Adrenal gland (tissue), 5 donors: Measurements from ENCODE around the gene NPFF.

ENCODE experiments used
- POLR2A ChIP-seq, 2 donors: fragments of 450-650 bp; IDR thresholded peaks; one replicate each; pipeline ENCODE4 v1.6.1; 2017; ENCODE audit warnings: antibody characterized with exemption in 2 of 2, mild to moderate bottlenecking in 2 of 2, moderate library complexity in 1 of 2
- TF ChIP-seq, protein P1 (sequence below), 6 experiments: fragments of 450-650 bp in 4 of 6; fragments of 200-600 bp in 2 of 6; sonication (generic) in 1 of 6; IDR thresholded peaks; 1 replicate in 5 of 6; 2 replicates in 1 of 6; pipeline versions ENCODE4 v1.5.1 to v1.8.0; 2016 to 2021; ENCODE audit warnings: antibody characterized with exemption in 6 of 6, mild to moderate bottlenecking in 2 of 6, moderate library complexity in 1 of 6
- donor health status: DM: no; HTN: no; CAD: no.

DNA sequence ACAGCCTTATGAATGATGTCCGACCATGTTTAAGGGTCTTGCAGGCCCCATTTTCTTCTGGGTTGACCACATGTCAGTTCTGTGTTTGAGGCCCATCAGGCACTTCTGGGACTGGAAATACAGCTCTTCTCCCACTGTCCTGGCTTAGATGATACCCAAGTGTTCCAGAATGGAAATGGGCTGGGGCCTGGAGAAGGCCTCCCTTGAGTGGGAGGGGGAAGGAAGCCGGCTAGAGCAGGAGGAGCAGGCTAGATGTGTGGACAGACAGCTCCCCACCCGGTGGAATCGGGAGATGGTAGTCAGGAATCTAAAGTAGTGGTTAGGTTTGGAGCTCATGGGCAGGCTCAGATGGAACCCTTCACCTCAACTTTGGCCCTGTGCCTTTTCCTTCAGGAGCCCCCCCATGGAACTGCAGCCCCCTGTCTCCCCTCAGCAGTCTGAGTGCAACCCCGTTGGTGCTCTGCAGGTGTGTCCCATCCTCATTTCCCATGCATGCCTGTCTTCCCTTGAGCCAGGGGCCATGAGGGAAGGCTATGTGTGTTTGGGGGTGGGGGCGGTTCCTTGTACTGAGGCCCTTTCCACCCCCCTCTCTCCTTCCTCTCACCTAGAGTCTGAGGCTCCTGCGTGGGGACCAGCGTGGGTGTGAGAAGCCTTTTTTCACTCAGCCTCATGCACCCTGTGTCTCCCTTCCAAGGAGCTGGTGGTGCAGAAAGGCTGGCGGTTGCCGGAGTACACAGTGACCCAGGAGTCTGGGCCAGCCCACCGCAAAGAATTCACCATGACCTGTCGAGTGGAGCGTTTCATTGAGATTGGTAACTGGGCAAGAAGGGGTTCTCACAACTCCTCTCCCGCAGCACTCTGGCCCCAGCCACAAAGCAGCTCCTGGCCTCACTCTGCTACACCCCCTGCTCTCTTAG, 3.0 kb downstream of the NPFF start:
- TF ChIP-seq, protein P1, sequence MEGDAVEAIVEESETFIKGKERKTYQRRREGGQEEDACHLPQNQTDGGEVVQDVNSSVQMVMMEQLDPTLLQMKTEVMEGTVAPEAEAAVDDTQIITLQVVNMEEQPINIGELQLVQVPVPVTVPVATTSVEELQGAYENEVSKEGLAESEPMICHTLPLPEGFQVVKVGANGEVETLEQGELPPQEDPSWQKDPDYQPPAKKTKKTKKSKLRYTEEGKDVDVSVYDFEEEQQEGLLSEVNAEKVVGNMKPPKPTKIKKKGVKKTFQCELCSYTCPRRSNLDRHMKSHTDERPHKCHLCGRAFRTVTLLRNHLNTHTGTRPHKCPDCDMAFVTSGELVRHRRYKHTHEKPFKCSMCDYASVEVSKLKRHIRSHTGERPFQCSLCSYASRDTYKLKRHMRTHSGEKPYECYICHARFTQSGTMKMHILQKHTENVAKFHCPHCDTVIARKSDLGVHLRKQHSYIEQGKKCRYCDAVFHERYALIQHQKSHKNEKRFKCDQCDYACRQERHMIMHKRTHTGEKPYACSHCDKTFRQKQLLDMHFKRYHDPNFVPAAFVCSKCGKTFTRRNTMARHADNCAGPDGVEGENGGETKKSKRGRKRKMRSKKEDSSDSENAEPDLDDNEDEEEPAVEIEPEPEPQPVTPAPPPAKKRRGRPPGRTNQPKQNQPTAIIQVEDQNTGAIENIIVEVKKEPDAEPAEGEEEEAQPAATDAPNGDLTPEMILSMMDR (IDR thresholded peaks at IDR 0.05) = no peak
- no peak for TF ChIP-seq POLR2A (IDR thresholded peaks at IDR 0.05)
